ENCODE data around the gene RAB20.
"Not testable (repeated sequence)": the region's sequence is repeated elsewhere in the genome, so short reads cannot be mapped to it uniquely, and the experiment has no call there.

Gene RAB20

GRCh38 chr13:110499621-110500281, 61.8 kb downstream of the RAB20 start:
- H3K27ac ChIP-seq, result no peak overlapping the region
- no peak for TF ChIP-seq ZFX (IDR thresholded peaks at IDR 0.05)
- no peak for TF ChIP-seq CTCF (conservative IDR thresholded peaks at IDR 0.05)

- TF ChIP-seq CTCF (conservative IDR thresholded peaks at IDR 0.05) (no peak), ZFX (IDR thresholded peaks at IDR 0.05) (no peak)
- no peak overlapping the region for H3K27ac ChIP-seq
These were observed 62.8 kb downstream of the RAB20 start for GRCh38 chr13:110498765-110499164.

- no peak for TF ChIP-seq CTCF (conservative IDR thresholded peaks at IDR 0.05)
- TF ChIP-seq ZFX (IDR thresholded peaks at IDR 0.05), result no peak
- H3K27ac ChIP-seq, result no peak overlapping the region
These were observed 63.2 kb downstream of the RAB20 start for GRCh38 chr13:110498327-110498726.

- H3K27ac ChIP-seq, result not testable (repeated sequence)
These were observed 63.6 kb downstream of the RAB20 start for GRCh38 chr13:110497896-110498295.

GRCh38 chr13:110497003-110497402, 64.5 kb downstream of the RAB20 start:
- H3K27ac ChIP-seq, result no peak overlapping the region
- no peak for TF ChIP-seq CTCF (conservative IDR thresholded peaks at IDR 0.05)
- TF ChIP-seq ZFX (IDR thresholded peaks at IDR 0.05), result no peak

GRCh38 chr13:110496281-110496680, 65.2 kb downstream of the RAB20 start:
- H3K27ac ChIP-seq, result no peak overlapping the region
- no peak for TF ChIP-seq CTCF (conservative IDR thresholded peaks at IDR 0.05)
- no peak for TF ChIP-seq ZFX (IDR thresholded peaks at IDR 0.05)

- TF ChIP-seq CTCF (conservative IDR thresholded peaks at IDR 0.05) (no peak), ZFX (IDR thresholded peaks at IDR 0.05) (no peak)
- no peak overlapping the region for H3K27ac ChIP-seq
These were observed 65.6 kb downstream of the RAB20 start for GRCh38 chr13:110495881-110496280.

- TF ChIP-seq ZFX (IDR thresholded peaks at IDR 0.05) (no peak), CTCF (conservative IDR thresholded peaks at IDR 0.05) (no peak)
- no peak overlapping the region for H3K27ac ChIP-seq
These were observed 66.1 kb downstream of the RAB20 start for GRCh38 chr13:110495376-110495775.

Measured in C4-2B (cell line).